Activated T-helper 1 cell treated with anti-CD3 and anti-CD28 coated beads, Interleukin-12 subunit alpha, Interleukin-12 subunit beta, Interleukin-2, Interleukin-4 antibody, amounts not matched to agents 30 ng/mL and 10 ng/mL and 1 ng/mL, durations not matched to agents 14 hours and 24 hours and 36 hours (primary cell): Measurements from ENCODE around the gene TYROBP. TPM values are rescaled to one million over a fixed set of nuclear protein-coding genes. Genes with fewer than 3 reads are reported as not detected.
A peak's percentile ranks its signal among the peaks of the same experiment; 100 is the strongest.
"Not testable (repeated sequence)": the region's sequence is repeated elsewhere in the genome, so short reads cannot be mapped to it uniquely, and the experiment has no call there.

ENCODE experiments used
- DNase-seq: peaks from one replicate; pipeline ENCODE4 v3.0.0; 2021; ENCODE audit warnings: low spot score
- H3K27ac Mint-ChIP-seq: one replicate; pipeline ENCODE4 v1.8.0; 2021; ENCODE audit warnings: mild to moderate bottlenecking, mixed read lengths
- H3K27me3 Mint-ChIP-seq: one replicate; pipeline ENCODE4 v1.8.0; 2022; ENCODE audit warnings: mild to moderate bottlenecking, moderate library complexity, mixed read lengths; ENCODE audit not compliant: insufficient read depth
- H3K36me3 Mint-ChIP-seq: one replicate; pipeline ENCODE4 v1.8.0; 2021; ENCODE audit warnings: low read depth, mixed read lengths
- H3K4me1 Mint-ChIP-seq: one replicate; pipeline ENCODE4 v1.8.0; 2021; ENCODE audit warnings: low read depth, mixed read lengths
- H3K4me3 Mint-ChIP-seq: one replicate; pipeline ENCODE4 v1.8.0; 2021; ENCODE audit warnings: mild to moderate bottlenecking, moderate library complexity, mixed read lengths
- H3K9me3 Mint-ChIP-seq: one replicate; pipeline ENCODE4 v1.8.0; 2021; ENCODE audit warnings: mixed read lengths
- intact Hi-C: fragments of 100-400 bp; cut with micrococcal nuclease; formaldehyde crosslinking; loops from one replicate; pipeline ENCODE4 v1.15.1; 2024
- total RNA-seq: library from RNA; stranded (reverse); gene quantifications from 2 replicates; pipeline ENCODE4 v1.2.3, GENCODE V29; 2022

The TYROBP gene
- total RNA-seq, 1 donor from 2014 or later: not detected

DNA sequence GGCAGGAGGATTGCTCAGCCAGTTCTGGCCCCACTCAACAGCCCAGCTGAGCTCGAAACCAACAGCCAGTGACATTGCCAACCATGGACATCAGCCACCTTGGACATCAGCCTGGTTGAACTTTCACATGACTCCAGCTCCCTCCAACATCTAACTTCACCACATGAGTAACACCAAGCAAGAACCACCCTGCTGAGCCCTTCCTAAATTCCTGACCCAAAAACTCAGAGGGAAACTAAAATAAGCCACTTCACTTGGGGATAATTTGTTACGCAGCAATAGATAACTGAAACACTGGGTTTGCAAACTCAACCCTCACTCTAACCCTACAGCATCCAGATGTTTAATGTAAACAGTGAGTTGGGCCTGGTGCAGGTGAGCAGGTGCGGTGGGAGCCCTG, 17.4 kb upstream of the TYROBP start:
- peaks cover 5% of the 10 kb centered on the region for H3K36me3 Mint-ChIP-seq
- no peak for DNase-seq
- H3K4me1 Mint-ChIP-seq: peaks cover 9% of the 10 kb centered on the region
- intact Hi-C loops: no loop called here
- H3K9me3 Mint-ChIP-seq: peaks cover 15% of the 10 kb centered on the region
- no peak overlapping the region for H3K27ac Mint-ChIP-seq
- H3K27me3 Mint-ChIP-seq: peaks cover 6% of the 10 kb centered on the region
- no peak overlapping the region for H3K4me3 Mint-ChIP-seq

DNA sequence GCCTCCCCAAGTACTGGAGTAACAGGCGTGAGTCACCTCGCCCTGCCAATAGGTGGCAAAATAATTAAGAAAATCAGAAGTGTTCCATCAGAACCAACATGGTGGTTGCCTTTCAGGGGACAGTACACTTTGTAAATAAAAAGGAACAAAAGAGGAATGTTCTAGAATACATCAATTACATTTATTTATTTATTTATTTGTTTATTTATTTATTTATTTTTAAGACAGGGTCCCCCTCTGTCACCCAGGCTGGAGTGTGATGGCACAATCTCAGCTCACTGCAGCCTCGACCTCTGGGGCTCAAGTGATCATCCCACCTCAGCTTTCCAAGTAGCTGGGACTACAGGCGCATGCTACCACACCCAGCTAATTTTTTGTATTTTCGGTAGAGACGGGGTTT, 12.9 kb upstream of the TYROBP start:
- no peak for DNase-seq
- no peak overlapping the region for H3K27ac Mint-ChIP-seq
- intact Hi-C loops: no loop called here
- no peak overlapping the region for H3K4me3 Mint-ChIP-seq
- H3K4me1 Mint-ChIP-seq: no peaks in the 10 kb centered on the region
- H3K9me3 Mint-ChIP-seq: peaks cover 11% of the 10 kb centered on the region
- peaks cover 10% of the 10 kb centered on the region for H3K27me3 Mint-ChIP-seq
- peaks cover 2% of the 10 kb centered on the region for H3K36me3 Mint-ChIP-seq

DNA sequence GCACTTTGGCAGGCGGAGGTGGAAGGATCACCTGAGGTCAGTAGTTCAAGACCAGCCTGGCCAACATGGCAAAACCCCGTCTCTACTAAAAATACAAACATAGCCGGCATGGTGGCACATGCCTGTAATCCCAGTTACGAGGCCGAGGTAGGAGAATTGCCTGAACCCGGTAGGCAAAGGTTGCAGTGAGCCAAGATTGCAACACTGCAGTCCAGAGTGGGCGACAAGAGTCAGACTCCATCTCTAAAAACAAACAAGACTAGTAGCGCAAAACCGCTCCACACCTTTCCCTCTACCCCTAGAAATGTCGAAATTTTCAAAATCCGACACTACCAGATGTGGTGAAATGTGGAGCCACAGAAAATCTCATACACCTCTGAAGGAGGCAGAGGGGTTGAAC, 11.2 kb upstream of the TYROBP start:
- no peak for DNase-seq
- peaks cover 9% of the 10 kb centered on the region for H3K27me3 Mint-ChIP-seq
- intact Hi-C loops: no loop called here
- no peaks in the 10 kb centered on the region for H3K4me1 Mint-ChIP-seq
- H3K27ac Mint-ChIP-seq: no peak overlapping the region
- no peak overlapping the region for H3K4me3 Mint-ChIP-seq
- no peaks in the 10 kb centered on the region for H3K9me3 Mint-ChIP-seq
- H3K36me3 Mint-ChIP-seq: no peaks in the 10 kb centered on the region

DNA sequence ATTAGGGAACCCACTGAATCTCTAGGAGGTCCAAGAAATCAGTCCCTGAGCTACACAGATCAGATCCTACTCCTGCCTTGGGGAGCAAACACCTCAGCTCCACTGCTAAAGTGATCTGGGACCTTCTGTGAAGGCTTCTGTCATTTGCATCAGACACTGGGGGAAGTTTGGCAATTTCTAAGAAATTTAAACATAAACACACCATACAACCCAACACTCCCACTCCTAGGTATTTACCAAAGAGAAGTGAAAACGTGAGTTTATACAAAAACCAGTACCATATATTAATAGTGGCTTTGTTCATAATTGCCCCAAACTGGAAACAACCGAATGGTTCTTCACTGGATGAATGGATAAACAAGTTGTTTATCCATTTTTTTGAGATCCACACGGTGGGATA, 7.3 kb upstream of the TYROBP start:
- H3K4me3 Mint-ChIP-seq: no peak overlapping the region
- H3K36me3 Mint-ChIP-seq: no peaks in the 10 kb centered on the region
- intact Hi-C loops: loop anchor here (2.0 kb wide), 1 partner anchor 17 kb away; no protein-coding TSS in a partner anchor
- no peak for DNase-seq
- H3K27ac Mint-ChIP-seq: no peak overlapping the region
- H3K9me3 Mint-ChIP-seq: no peaks in the 10 kb centered on the region
- H3K4me1 Mint-ChIP-seq: no peaks in the 10 kb centered on the region
- peaks cover 6% of the 10 kb centered on the region for H3K27me3 Mint-ChIP-seq

DNA sequence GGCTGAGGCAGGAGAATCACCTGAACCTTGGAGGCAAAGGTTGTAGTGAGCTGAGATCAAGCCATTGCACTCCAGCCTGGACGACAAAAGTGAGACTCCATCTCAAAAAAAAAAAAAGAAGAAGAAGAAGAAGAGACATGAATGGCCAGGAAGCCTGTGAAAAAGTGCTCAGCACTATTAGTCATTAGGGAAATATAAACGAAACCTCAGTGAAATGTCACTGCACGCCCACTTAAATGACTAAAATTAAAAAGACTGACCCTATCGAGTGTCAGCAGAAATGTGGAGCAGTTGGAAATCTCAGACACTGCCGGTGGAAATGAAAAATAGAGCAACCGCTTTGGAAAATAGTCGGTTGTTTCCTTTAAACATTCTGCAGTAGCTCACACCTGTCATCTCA, 5.5 kb upstream of the TYROBP start:
- H3K27me3 Mint-ChIP-seq: peaks cover 4% of the 10 kb centered on the region
- intact Hi-C loops: no loop called here

DNA sequence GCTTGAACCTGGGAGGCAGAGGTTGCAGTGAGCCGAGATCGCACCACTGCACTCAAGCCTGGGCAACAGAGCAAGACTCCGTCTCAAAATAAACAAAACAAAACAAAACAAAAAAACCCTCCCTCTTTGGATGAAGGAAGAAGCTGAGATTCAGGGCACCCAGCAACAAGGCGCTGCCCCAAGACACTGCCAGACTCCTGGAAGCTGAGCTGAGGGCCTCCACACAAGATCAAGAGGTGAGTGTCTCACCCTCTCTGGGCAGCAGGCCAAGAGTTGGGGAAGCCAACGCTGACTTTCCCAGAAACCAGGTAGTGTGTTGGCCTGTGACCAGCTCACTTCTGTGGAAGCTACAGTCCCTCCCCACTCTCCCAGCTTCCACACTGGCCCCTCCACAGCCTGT, 3.7 kb upstream of the TYROBP start:
- Mint-ChIP-seq H3K27ac (no peak overlapping the region), H3K4me3 (no peak overlapping the region), H3K27me3 (peaks cover 4% of the 10 kb centered on the region), H3K36me3 (no peaks in the 10 kb centered on the region), H3K9me3 (no peaks in the 10 kb centered on the region), H3K4me1 (peaks cover 11% of the 10 kb centered on the region)
- DNase-seq: no peak
- intact Hi-C loops: no loop called here

More for the DNA sequence above, 5.5 kb upstream of the TYROBP start:
- Mint-ChIP-seq H3K4me1 (peaks cover 11% of the 10 kb centered on the region), H3K27ac (no peak overlapping the region), H3K36me3 (no peaks in the 10 kb centered on the region), H3K9me3 (no peaks in the 10 kb centered on the region), H3K4me3 (no peak overlapping the region)
- no peak for DNase-seq

DNA sequence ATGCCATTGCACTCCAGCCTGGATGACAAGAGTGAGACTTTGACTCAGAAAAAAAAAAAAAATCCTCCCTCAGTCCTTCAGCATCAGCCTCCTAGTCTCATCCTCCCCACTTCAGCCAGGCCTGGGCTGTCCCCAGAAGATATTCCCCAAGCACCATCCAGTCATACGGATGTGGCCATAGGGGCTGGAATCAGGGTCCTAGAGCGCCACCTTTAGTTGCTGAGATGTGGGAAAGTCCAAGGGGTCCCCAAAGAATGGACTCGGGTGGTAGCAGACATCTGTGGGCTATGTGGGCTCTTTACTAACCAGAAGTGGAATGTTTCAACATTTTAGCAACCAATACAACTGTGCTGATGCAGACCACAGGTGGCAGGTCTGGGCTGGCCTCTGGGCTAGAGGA, 3.1 kb upstream of the TYROBP start:
- Mint-ChIP-seq H3K9me3 (no peaks in the 10 kb centered on the region), H3K27me3 (peaks cover 3% of the 10 kb centered on the region), H3K27ac (no peak overlapping the region), H3K36me3 (no peaks in the 10 kb centered on the region), H3K4me1 (peaks cover 11% of the 10 kb centered on the region), H3K4me3 (no peak overlapping the region)
- DNase-seq: no peak
- intact Hi-C loops: no loop called here

DNA sequence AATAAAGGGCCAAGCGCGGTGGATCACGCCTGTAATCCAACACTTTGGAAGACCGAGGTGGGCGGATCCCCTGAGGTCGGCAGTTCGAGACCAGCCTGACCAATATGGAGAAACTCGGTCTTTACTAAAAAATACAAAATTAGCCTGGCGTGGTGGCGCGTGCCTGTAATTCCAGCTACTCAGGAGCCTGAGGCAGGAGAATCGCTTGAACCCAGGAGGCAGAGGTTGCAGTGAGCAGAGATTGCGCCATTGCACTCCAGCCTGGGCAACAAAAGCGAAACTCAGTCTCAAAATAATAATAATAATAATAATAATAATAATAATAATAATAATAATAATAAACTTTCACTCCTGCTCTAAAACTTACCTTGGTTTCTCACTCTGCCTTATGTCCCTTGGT, 2.3 kb upstream of the TYROBP start:
- H3K9me3 Mint-ChIP-seq, H3K27ac Mint-ChIP-seq, H3K27me3 Mint-ChIP-seq, H3K4me3 Mint-ChIP-seq, H3K36me3 Mint-ChIP-seq, intact Hi-C loops, DNase-seq: not testable (repeated sequence)
- peaks cover 11% of the 10 kb centered on the region for H3K4me1 Mint-ChIP-seq

DNA sequence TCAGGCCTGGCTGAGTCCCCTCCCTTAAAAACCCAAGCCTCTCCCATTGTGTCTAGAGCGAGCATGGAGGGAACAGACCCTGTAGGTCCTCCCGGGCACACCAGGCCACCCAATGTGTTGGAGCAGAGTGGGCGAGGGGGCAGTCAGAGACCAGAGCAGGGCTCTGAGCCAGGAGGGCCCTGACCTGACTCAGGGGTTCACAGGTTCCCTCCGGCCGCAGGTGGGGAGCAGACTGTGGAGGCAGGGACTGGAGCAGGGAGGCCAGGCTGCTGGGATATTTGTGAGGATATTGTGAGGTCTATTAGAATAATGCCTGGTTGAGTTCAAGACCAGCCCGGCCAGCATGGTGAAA, 1.6 kb upstream of the TYROBP start:
- no peaks in the 10 kb centered on the region for H3K27me3 Mint-ChIP-seq
- H3K4me3 Mint-ChIP-seq: no peak overlapping the region
- peaks cover 16% of the 10 kb centered on the region for H3K4me1 Mint-ChIP-seq
- H3K36me3 Mint-ChIP-seq: no peaks in the 10 kb centered on the region
- no peak for DNase-seq
- no peaks in the 10 kb centered on the region for H3K9me3 Mint-ChIP-seq
- intact Hi-C loops: no loop called here
- no peak overlapping the region for H3K27ac Mint-ChIP-seq

DNA sequence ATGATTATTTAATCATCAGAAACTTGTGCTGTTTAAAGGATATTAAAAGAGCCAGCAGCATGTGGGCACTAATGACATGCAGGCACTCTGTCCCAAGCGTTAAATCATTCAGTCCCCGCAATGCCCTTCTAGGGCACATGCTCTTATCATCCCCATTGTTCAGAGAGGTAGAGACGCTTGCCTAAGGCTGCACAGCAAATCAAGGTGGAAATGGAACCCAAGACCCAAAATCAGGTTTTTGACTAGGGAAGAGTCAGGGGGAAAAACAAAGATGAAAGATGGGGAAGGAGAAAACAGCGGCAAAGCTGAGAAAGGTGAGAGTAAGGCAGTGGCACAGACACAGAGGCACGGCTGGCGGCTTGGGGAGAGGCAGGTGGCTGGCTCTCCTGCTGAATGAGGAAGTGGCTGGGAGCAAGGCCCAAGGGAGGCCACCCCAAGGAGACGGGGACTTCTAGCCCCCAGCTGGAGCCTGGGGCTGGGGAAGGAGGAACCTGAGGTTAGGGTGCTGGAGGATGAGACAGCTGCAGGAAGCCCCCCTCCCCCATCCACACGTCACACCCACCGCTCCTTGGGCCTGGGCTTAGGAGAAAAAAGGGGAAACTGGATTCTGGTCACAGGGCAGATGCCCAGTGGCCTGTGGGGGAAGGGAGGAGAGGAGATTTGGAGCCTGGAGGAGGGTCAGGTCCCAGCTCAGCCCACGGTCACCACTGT, 1.0 kb upstream of the TYROBP start:
- no peaks in the 10 kb centered on the region for H3K36me3 Mint-ChIP-seq
- no peak for DNase-seq
- peaks cover 21% of the 10 kb centered on the region for H3K4me1 Mint-ChIP-seq
- no peaks in the 10 kb centered on the region for H3K27me3 Mint-ChIP-seq
- H3K27ac Mint-ChIP-seq: peak overlapping the region; percentile 26
- no peaks in the 10 kb centered on the region for H3K9me3 Mint-ChIP-seq
- intact Hi-C loops: no loop called here
- H3K4me3 Mint-ChIP-seq: no peak overlapping the region

DNA sequence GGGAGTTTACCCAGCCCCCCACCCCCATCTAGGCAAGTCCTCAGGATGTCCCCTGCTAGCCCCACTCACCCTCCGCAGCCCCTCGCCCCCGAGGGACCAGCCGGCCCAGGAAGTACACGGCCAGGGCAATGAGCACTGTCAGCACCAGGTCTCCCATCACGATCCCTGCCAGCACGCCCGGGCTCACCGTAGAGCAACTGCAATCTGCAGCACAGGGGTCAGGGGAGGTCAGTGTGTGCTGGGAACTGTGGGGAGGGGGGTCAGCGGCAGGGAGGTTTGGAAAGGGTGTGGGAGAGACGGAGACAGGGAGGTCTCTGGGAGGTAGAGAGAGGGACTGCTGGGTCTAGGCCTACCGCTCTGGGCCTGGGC, 734 bp downstream of the TYROBP start:
- no peak for DNase-seq
- no peaks in the 10 kb centered on the region for H3K9me3 Mint-ChIP-seq
- no peak overlapping the region for H3K4me3 Mint-ChIP-seq
- no peak overlapping the region for H3K27ac Mint-ChIP-seq
- intact Hi-C loops: no loop called here
- H3K27me3 Mint-ChIP-seq: no peaks in the 10 kb centered on the region
- H3K36me3 Mint-ChIP-seq: no peaks in the 10 kb centered on the region
- peaks cover 37% of the 10 kb centered on the region for H3K4me1 Mint-ChIP-seq

DNA sequence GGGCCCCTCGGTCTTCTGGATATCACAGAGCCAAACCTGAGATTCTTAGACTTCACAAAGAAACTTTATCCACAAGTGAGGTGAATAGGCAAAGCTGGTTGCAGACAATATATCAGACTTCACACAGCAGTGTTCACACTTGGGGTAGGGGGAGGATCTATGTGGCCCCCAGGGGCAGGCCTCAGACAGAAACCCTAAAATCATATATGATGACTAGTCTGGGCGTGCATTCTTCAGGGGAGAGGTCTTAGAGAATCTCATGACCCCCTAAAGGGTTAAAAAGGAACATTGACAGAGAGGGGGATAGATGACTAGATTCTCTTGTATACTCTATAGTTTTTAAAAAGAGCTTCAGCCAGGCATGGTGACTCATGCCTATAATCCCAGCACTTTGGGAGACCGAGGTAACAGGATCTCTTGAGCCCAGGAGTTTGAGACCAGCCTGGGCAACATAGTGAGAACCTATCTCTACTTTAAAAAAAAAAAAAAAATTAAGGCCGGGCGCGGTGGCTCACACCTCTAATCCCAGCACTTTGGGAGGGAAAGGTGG, 2.8 kb downstream of the TYROBP start:
- Mint-ChIP-seq H3K4me3 (no peak overlapping the region), H3K4me1 (peaks cover 46% of the 10 kb centered on the region), H3K27me3 (no peaks in the 10 kb centered on the region), H3K36me3 (no peaks in the 10 kb centered on the region), H3K9me3 (no peaks in the 10 kb centered on the region), H3K27ac (peak overlapping the region; percentile 5)
- no peak for DNase-seq
- intact Hi-C loops: no loop called here

DNA sequence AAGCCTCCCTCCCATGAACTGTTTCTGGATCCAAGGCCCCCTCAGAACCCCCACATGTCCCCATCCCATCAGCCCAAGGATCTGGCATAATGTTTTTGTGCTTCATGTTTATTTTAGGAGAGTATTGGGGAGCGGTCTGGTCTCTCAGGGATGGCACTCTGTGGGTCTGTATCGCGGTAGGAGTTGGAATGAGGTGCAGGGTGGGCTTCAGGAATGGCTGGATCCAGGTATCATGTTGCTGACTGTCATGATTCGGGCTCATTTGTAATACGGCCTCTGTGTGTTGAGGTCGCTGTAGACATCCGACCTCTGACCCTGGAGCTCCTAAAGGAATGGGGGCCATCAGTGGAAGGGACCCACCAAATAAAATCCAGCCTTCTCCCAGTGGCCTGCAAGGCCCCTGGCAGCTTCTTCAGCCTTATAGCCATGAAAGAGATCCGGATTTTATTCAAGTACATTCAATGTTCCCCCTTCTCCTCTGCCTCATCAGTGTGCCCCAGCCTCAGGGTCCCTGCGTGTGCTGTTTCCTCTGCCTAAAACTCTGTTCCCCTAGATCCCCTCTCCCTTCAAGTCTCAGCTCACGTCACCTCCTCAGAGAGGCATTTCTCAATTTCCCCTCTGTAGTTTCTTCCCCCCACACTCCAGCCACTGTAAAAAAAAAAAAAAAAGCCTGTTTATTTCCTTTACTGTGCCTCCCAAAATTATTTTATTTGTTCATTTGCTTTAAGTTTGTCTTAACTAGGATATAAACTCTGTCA, 3.6 kb downstream of the TYROBP start:
- H3K4me1 Mint-ChIP-seq: peaks cover 43% of the 10 kb centered on the region
- intact Hi-C loops: loop anchor here (5.0 kb wide), 1 partner anchor 257 kb away; the partner anchor contains the start of gene COX6B1
- H3K4me3 Mint-ChIP-seq: peak overlapping the region; percentile 27
- H3K27me3 Mint-ChIP-seq: no peaks in the 10 kb centered on the region
- DNase-seq: no peak
- no peaks in the 10 kb centered on the region for H3K36me3 Mint-ChIP-seq
- H3K27ac Mint-ChIP-seq: peak overlapping the region; percentile 76
- no peaks in the 10 kb centered on the region for H3K9me3 Mint-ChIP-seq
